Trophoblast cell (in vitro differentiated cells and primary cell): ENCODE results near the gene SLCO2A1.

Experiments used
- DNase-seq, 2 donors: peaks; one replicate each; pipeline ENCODE4 v3.0.0-alpha.2; 2016
- H2AFZ ChIP-seq: 2 replicates; pipeline ENCODE4 v1.6.1; 2013; ENCODE audit warnings: low read length, moderate library complexity, mild to moderate bottlenecking; ENCODE audit not compliant: insufficient read depth, poor library complexity
- H2AK5ac ChIP-seq: 2 replicates; pipeline ENCODE4 v1.6.1; 2013; ENCODE audit warnings: mild to moderate bottlenecking, low read length
- H2BK120ac ChIP-seq: 2 replicates; pipeline ENCODE4 v1.6.1; 2013; ENCODE audit warnings: low read length, mild to moderate bottlenecking, moderate library complexity; ENCODE audit not compliant: insufficient read depth, poor library complexity
- H2BK12ac ChIP-seq: 2 replicates; pipeline ENCODE4 v1.6.1; 2013; ENCODE audit warnings: mild to moderate bottlenecking, low read length, moderate library complexity
- H2BK5ac ChIP-seq: 2 replicates; pipeline ENCODE4 v1.6.1; 2013; ENCODE audit warnings: low read length, low read depth, moderate library complexity, mild to moderate bottlenecking; ENCODE audit not compliant: poor library complexity
- H3K14ac ChIP-seq: 2 replicates; pipeline ENCODE4 v1.6.1; 2013; ENCODE audit warnings: mild to moderate bottlenecking, low read length
- H3K18ac ChIP-seq: 2 replicates; pipeline ENCODE4 v1.6.1; 2013; ENCODE audit warnings: mild to moderate bottlenecking, low read length
- H3K23ac ChIP-seq: 2 replicates; pipeline ENCODE4 v1.6.1; 2013; ENCODE audit warnings: low read length
- H3K27ac ChIP-seq: 2 replicates; pipeline ENCODE4 v1.5.1; 2013; ENCODE audit warnings: low read depth, mild to moderate bottlenecking, inconsistent platforms, low read length, moderate library complexity
- H3K27me3 ChIP-seq: 2 replicates; pipeline ENCODE4 v1.6.1; 2013; ENCODE audit warnings: inconsistent platforms, mild to moderate bottlenecking, low read length, moderate library complexity; ENCODE audit not compliant: insufficient read depth
- H3K36me3 ChIP-seq, 2 experiments: 1 replicate in 1 of 2; 2 replicates in 1 of 2; pipeline ENCODE4 v1.6.1; 2013; ENCODE audit warnings: low read length in 2 of 2, mild to moderate bottlenecking in 2 of 2, moderate library complexity in 1 of 2; ENCODE audit not compliant: insufficient read depth in 2 of 2, control insufficient read depth in 1 of 2
- H3K4ac ChIP-seq: 2 replicates; pipeline ENCODE4 v1.6.1; 2013; ENCODE audit warnings: low read depth, mild to moderate bottlenecking, low read length, moderate library complexity
- H3K4me1 ChIP-seq, 2 experiments: 1 replicate in 1 of 2; 2 replicates in 1 of 2; pipeline ENCODE4 v1.6.1; 2013; ENCODE audit warnings: low read length in 2 of 2, mild to moderate bottlenecking in 2 of 2, moderate library complexity in 1 of 2; ENCODE audit not compliant: insufficient read depth in 2 of 2, control insufficient read depth in 1 of 2
- H3K4me2 ChIP-seq: 2 replicates; pipeline ENCODE4 v1.6.1; 2013; ENCODE audit warnings: inconsistent platforms, mild to moderate bottlenecking, low read length, moderate library complexity
- H3K4me3 ChIP-seq: 2 replicates; pipeline ENCODE4 v1.5.1; 2013; ENCODE audit warnings: mild to moderate bottlenecking, low read depth, low read length, inconsistent platforms
- H3K79me1 ChIP-seq: one replicate; pipeline ENCODE4 v1.6.1; 2013; ENCODE audit warnings: low read length
- H3K79me2 ChIP-seq: 2 replicates; pipeline ENCODE4 v1.6.1; 2013; ENCODE audit warnings: low read length, mild to moderate bottlenecking; ENCODE audit not compliant: control insufficient read depth, insufficient read depth, poor library complexity
- H3K9ac ChIP-seq: 2 replicates; pipeline ENCODE4 v1.6.1; 2013; ENCODE audit warnings: mild to moderate bottlenecking, low read length
- H3K9me3 ChIP-seq: 2 replicates; pipeline ENCODE4 v1.6.1; 2013; ENCODE audit warnings: low read depth, mild to moderate bottlenecking, control low read depth, inconsistent platforms, low read length; ENCODE audit not compliant: insufficient read depth
- H4K12ac ChIP-seq: 2 replicates; pipeline ENCODE4 v1.6.1; 2013; ENCODE audit warnings: low read depth, mild to moderate bottlenecking, low read length, moderate library complexity
- H4K8ac ChIP-seq: 2 replicates; pipeline ENCODE4 v1.6.1; 2013; ENCODE audit warnings: low read depth, mild to moderate bottlenecking, low read length, moderate library complexity
- H4K91ac ChIP-seq: one replicate; pipeline ENCODE4 v1.6.1; 2013; ENCODE audit warnings: low read depth, mild to moderate bottlenecking, low read length, moderate library complexity
- WGBS: extraction: QIAGEN DNeasy Blood & Tissue Kit; methylation state at CpG from one replicate; pipeline ENCODE4 v1.1.7; 2013; ENCODE audit warnings: missing lambda C conversion rate; ENCODE audit not compliant: insufficient read length, insufficient coverage; ENCODE audit errors: extremely low coverage; 5-methylcytosine and 5-hydroxymethylcytosine counted together

The SLCO2A1 gene

GRCh38 chr3:134009345-134010000 is 20.3 kb downstream of the SLCO2A1 start:
- Histone ChIP-seq H3K23ac (no peak overlapping the region), H2BK5ac (no peak overlapping the region), H2AK5ac (no peak overlapping the region), H3K79me2 (peaks cover 9% of the 10 kb centered on the region), H3K27ac (peak overlapping the region; percentile 20), H3K4ac (no peak overlapping the region), H2AFZ (no peak overlapping the region), H4K12ac (no peak overlapping the region), H4K8ac (no peak overlapping the region), H2BK12ac (no peak overlapping the region), H3K4me2 (no peak overlapping the region), H3K9me3 (no peaks in the 10 kb centered on the region), H3K18ac (no peak overlapping the region), H3K9ac (no peak overlapping the region), H4K91ac (no peak overlapping the region), H3K4me1 (peaks cover 11 to 19% of the 10 kb centered on the region in 2 experiments), H3K27me3 (no peaks in the 10 kb centered on the region), H3K4me3 (no peak overlapping the region), H3K79me1 (peaks cover 3% of the 10 kb centered on the region), H3K14ac (no peak overlapping the region), H2BK120ac (no peak overlapping the region), H3K36me3 (peaks cover 15 to 28% of the 10 kb centered on the region in 2 experiments)
- no CpG with 5 or more reads among the region's 5 CpGs for WGBS
- DNase-seq, result no peak

GRCh38 chr3:134008630-134009156 is 21.0 kb downstream of the SLCO2A1 start:
- Histone ChIP-seq H3K79me1 (peaks cover 3% of the 10 kb centered on the region), H2BK120ac (no peak overlapping the region), H3K4me2 (no peak overlapping the region), H3K4me3 (no peak overlapping the region), H3K36me3 (peaks cover 12 to 20% of the 10 kb centered on the region in 2 experiments), H3K23ac (no peak overlapping the region), H2AK5ac (no peak overlapping the region), H3K79me2 (peaks cover 5% of the 10 kb centered on the region), H2AFZ (no peak overlapping the region), H2BK5ac (no peak overlapping the region), H3K27ac (peak overlapping the region; percentile 51), H2BK12ac (no peak overlapping the region), H3K18ac (no peak overlapping the region), H4K12ac (no peak overlapping the region), H3K14ac (no peak overlapping the region), H4K91ac (no peak overlapping the region), H3K4me1 (peaks cover 7 to 12% of the 10 kb centered on the region in 2 experiments), H3K9me3 (no peaks in the 10 kb centered on the region), H3K4ac (no peak overlapping the region), H3K27me3 (no peaks in the 10 kb centered on the region), H3K9ac (no peak overlapping the region), H4K8ac (no peak overlapping the region)
- no CpG with 5 or more reads among the region's 2 CpGs for WGBS
- peak; percentile 85 to 89 for DNase-seq

- no peak overlapping the region for H3K4ac ChIP-seq
- no peak overlapping the region for H3K23ac ChIP-seq
- H3K27ac ChIP-seq, result peak overlapping the region; percentile 51
- no peak overlapping the region for H2BK5ac ChIP-seq
- H4K91ac ChIP-seq, result no peak overlapping the region
- H4K12ac ChIP-seq, result no peak overlapping the region
- no peak overlapping the region for H2AK5ac ChIP-seq
- no peak overlapping the region for H3K14ac ChIP-seq
- no peak overlapping the region for H2AFZ ChIP-seq
- H4K8ac ChIP-seq, result no peak overlapping the region
- peaks cover 12 to 18% of the 10 kb centered on the region in 2 experiments for H3K4me1 ChIP-seq
- H3K9ac ChIP-seq, result no peak overlapping the region
- peaks cover 3% of the 10 kb centered on the region for H3K79me1 ChIP-seq
- no peak overlapping the region for H2BK120ac ChIP-seq
- no peak overlapping the region for H3K4me2 ChIP-seq
- no peak overlapping the region for H3K18ac ChIP-seq
- peaks cover 5% of the 10 kb centered on the region for H3K79me2 ChIP-seq
- no peak overlapping the region for H2BK12ac ChIP-seq
- no peak overlapping the region for H3K4me3 ChIP-seq
- no CpG with 5 or more reads among the region's 3 CpGs for WGBS
- peaks cover 14 to 19% of the 10 kb centered on the region in 2 experiments for H3K36me3 ChIP-seq
- DNase-seq, result no peak
- no peaks in the 10 kb centered on the region for H3K9me3 ChIP-seq
- H3K27me3 ChIP-seq, result no peaks in the 10 kb centered on the region
Measured at GRCh38 chr3:134007819-134008218, 21.9 kb downstream of the SLCO2A1 start.

- Histone ChIP-seq H3K14ac (no peak overlapping the region), H2BK12ac (no peak overlapping the region), H3K23ac (no peak overlapping the region), H3K36me3 (peaks cover 5 to 9% of the 10 kb centered on the region in 2 experiments), H3K18ac (no peak overlapping the region), H3K79me2 (peaks cover 3% of the 10 kb centered on the region), H2AK5ac (no peak overlapping the region), H3K9ac (no peak overlapping the region), H3K4me1 (peaks cover 28 to 38% of the 10 kb centered on the region in 2 experiments), H2AFZ (no peak overlapping the region), H3K9me3 (no peaks in the 10 kb centered on the region), H3K79me1 (peaks cover 14% of the 10 kb centered on the region), H4K91ac (no peak overlapping the region), H3K4me3 (no peak overlapping the region), H3K4me2 (no peak overlapping the region), H4K12ac (no peak overlapping the region), H2BK5ac (no peak overlapping the region), H4K8ac (no peak overlapping the region), H2BK120ac (no peak overlapping the region), H3K27ac (no peak overlapping the region), H3K27me3 (no peaks in the 10 kb centered on the region), H3K4ac (no peak overlapping the region)
- DNase-seq, result peak; percentile 64 to 77
- WGBS, result no CpG with 5 or more reads among the region's 4 CpGs
Measured at GRCh38 chr3:134004841-134005240, 24.9 kb downstream of the SLCO2A1 start.
